RWPE2 (cell line): Measurements from ENCODE around the gene SLC47A2.
A peak's percentile ranks its signal among the peaks of the same experiment; 100 is the strongest.

Experiments
- ATAC-seq: fragments of 200-7000 bp; cut with Tn5 transposase; 3 replicates; pipeline ENCODE4 v1.9.1; 2021; ENCODE audit warnings: low read depth
- DNase-seq: peaks from one replicate; pipeline ENCODE4 v3.0.0-alpha.2; 2020; ENCODE audit warnings: low spot score
- H3K27ac ChIP-seq: fragments of 450-650 bp; 2 replicates; pipeline ENCODE4 v1.5.1; 2017; ENCODE audit warnings: mild to moderate bottlenecking; ENCODE audit not compliant: poor library complexity, severe bottlenecking
- H3K27me3 ChIP-seq: fragments of 250-450 bp; sonication (Bioruptor Pico); 2 replicates; pipeline ENCODE4 v1.5.1; 2021; ENCODE audit warnings: mild to moderate bottlenecking, moderate library complexity; ENCODE audit not compliant: insufficient read depth, poor library complexity, severe bottlenecking
- H3K36me3 ChIP-seq: fragments of 250-450 bp; sonication (Bioruptor Pico); 2 replicates; pipeline ENCODE4 v1.5.1; 2020; ENCODE audit warnings: low read depth, mild to moderate bottlenecking, moderate library complexity
- H3K4me1 ChIP-seq: fragments of 250-450 bp; sonication (Bioruptor Pico); 2 replicates; pipeline ENCODE4 v1.5.1; 2021; ENCODE audit warnings: mild to moderate bottlenecking, moderate library complexity; ENCODE audit not compliant: insufficient read depth, poor library complexity, severe bottlenecking
- H3K4me3 ChIP-seq: fragments of 250-450 bp; sonication (Bioruptor Pico); 2 replicates; pipeline ENCODE4 v1.5.1; 2021; ENCODE audit warnings: mild to moderate bottlenecking, moderate library complexity; ENCODE audit not compliant: severe bottlenecking
- H3K9me3 ChIP-seq: fragments of 250-450 bp; sonication (Bioruptor Pico); 2 replicates; pipeline ENCODE4 v1.5.1; 2021; ENCODE audit warnings: mild to moderate bottlenecking, moderate library complexity; ENCODE audit not compliant: severe bottlenecking
- TF ChIP-seq, protein P1 (sequence below): fragments of 450-650 bp; IDR thresholded peaks from one replicate; pipeline ENCODE4 v1.5.1; 2017; ENCODE audit warnings: mild to moderate bottlenecking, moderate library complexity; ENCODE audit not compliant: poor library complexity, severe bottlenecking

SLC47A2 gene

DNA sequence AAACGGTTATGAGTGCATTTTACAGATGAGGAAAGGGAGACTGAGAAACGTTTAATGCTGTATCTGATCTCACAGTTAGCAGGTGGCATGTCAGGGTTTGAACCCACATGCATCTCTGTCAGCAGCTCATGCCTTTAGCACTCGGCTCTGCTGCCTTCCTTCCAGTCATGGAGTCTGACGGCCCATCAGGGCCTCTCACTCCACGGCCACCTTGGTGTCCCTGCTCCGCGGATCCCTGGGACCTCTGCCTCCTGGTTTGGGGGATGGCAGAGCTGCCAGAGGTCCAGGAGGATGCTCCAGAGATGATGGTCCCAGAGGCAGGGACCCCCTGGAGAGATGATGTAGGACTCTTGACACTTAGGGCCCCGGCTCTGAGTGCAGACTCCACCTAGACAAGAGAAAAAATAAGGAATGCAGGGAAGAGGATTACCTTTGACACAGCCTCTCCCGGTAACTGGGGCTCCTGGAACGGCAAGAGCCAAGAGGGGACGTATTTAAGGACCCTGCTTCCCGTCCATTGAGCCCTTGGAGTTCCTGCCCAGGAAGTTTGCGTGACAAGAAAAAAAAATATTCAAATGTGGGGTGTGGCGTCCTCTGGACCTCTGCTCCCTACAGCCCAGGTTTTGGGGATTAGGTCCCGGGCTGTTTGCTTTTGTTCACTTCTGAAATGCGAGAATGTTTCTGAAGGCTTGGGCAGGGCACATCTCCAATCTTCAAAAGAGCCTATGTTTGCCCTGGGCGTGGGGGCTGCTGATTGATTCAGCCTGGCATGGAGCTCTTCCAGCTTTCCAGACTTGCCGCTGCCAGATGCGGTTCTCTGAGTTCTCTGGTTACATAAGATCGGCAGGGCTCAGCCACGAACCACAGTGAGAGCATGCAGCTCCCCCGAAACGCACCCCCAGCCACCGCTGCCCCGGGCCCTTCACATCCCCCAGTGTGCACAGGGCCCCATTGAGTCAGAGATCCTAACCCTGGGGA, 31.7 kb upstream of the SLC47A2 start, which contains the start of gene ALDH3A1:
Gene ALDH3A1 (minus strand): TSS at position 470 of the 978 bp plus-strand sequence. CDS start 3,169 bp downstream, outside the sequence.
- DNase-seq (no peak), ATAC-seq (peak; percentile 53; the same call in 2 of the 3 replicates)
- peak within 1 kb of the TSS; percentile 53 for H3K27ac ChIP-seq
- H3K27me3 ChIP-seq: no peaks in the 10 kb centered on the region
- TF ChIP-seq, protein P1, sequence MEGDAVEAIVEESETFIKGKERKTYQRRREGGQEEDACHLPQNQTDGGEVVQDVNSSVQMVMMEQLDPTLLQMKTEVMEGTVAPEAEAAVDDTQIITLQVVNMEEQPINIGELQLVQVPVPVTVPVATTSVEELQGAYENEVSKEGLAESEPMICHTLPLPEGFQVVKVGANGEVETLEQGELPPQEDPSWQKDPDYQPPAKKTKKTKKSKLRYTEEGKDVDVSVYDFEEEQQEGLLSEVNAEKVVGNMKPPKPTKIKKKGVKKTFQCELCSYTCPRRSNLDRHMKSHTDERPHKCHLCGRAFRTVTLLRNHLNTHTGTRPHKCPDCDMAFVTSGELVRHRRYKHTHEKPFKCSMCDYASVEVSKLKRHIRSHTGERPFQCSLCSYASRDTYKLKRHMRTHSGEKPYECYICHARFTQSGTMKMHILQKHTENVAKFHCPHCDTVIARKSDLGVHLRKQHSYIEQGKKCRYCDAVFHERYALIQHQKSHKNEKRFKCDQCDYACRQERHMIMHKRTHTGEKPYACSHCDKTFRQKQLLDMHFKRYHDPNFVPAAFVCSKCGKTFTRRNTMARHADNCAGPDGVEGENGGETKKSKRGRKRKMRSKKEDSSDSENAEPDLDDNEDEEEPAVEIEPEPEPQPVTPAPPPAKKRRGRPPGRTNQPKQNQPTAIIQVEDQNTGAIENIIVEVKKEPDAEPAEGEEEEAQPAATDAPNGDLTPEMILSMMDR: no peak
- H3K4me1 ChIP-seq: peaks cover 38% of the 10 kb centered on the region
- no peaks in the 10 kb centered on the region for H3K36me3 ChIP-seq
- no peak within 1 kb of the TSS for H3K4me3 ChIP-seq
- no peaks in the 10 kb centered on the region for H3K9me3 ChIP-seq

DNA sequence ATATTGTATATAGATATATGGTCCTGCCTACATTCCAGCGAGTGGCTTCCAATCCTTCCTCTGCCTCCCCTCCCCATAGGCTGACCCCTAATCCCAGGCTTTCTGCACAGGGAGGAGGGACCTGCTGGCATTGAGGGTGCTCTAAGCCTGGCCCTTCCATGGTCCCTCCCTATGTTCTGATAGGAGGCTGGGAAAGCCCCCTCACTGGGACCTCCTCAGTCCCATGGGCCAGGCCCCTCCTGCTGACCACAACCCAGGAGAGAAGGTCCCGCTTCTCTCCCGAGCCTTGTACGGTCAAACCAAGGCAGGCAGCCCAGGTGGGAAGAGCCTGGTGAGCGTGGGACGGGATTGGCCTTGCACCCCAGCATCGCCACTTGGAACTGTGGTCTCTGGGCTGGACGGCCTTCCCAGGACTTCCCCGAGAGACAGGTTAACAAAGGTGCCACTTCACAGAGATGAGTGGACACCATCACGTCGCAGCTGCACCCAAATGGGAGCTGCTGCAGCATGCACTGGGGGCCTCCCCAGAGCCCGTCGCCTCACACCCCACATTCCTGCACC, 30.9 kb upstream of the SLC47A2 start:
- H3K27ac ChIP-seq: peak overlapping the region; percentile 53

DNA sequence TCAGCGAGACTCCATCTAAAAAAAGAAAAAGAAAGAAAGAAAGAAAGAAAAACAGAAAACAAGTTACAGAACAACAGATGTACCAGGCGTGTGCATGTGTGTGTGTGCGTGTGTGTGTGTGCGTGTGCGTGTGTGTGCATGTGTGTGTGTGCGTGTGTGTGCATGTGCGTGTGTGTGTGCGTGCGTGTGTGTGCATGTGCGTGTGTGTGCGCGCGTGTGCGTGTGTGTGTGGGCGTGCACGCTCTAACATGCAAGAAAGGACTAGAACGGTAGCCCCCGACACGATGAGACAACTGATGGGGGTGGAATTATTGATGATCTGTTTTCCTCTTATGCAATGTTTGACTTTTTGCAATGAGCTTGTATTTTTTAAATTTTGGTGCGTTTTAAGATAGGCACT, 30.1 kb upstream of the SLC47A2 start:
- ATAC-seq (no peak), DNase-seq (no peak)
- H3K27me3 ChIP-seq: no peaks in the 10 kb centered on the region
- no peaks in the 10 kb centered on the region for H3K9me3 ChIP-seq
- H3K4me3 ChIP-seq: no peak overlapping the region
- peak overlapping the region; percentile 23 for H3K27ac ChIP-seq
- no peaks in the 10 kb centered on the region for H3K36me3 ChIP-seq
- TF ChIP-seq, protein P1: no peak
- H3K4me1 ChIP-seq: peaks cover 25% of the 10 kb centered on the region

More for the DNA sequence above, 30.9 kb upstream of the SLC47A2 start:
- TF ChIP-seq, protein P1: no peak
- Histone ChIP-seq H3K36me3 (no peaks in the 10 kb centered on the region), H3K9me3 (no peaks in the 10 kb centered on the region), H3K27me3 (no peaks in the 10 kb centered on the region), H3K4me1 (peaks cover 31% of the 10 kb centered on the region), H3K4me3 (no peak overlapping the region)
- ATAC-seq: no peak
- DNase-seq: no peak

DNA sequence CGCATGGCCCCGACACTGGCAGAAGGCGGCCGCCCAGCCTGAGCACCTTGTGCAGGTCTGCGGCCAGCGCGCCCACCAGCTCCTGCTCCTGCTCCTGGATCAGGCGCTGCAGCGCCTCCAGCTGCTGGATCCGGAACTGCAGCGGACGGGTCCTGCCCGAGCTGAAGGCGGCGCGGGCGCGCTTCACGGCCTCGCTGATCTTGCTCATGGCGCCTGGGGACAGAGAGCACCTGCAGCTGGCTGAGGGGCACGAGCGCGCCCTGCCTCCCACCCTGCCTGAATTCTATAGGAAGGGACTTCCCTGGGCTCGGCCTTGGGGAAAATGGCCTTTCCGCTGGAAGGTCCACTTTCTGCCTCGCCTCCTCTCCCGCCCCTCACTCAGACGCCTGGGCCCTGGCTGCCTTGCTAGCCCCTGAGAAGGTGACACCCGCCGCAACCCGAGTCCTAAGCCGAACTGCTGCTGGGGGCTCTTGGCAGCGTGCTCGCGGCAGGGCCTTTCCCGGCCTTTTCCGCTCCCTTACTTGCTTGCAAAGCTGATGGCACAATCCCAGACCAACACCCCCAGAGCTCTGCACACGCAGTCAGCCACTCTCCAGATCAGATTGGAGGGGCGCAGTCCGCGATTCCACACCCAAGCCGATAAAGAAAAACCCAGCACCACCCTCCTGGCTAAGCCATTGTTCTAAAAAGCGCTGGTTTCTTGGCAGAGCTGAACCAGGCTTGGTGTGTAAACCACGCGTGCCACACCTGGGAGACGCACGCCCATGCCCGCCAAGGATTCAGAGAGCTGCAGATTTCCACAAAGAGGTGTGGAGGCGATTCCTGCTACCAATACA, 28.8 kb upstream of the SLC47A2 start:
- Histone ChIP-seq H3K27ac (peak overlapping the region; percentile 23), H3K27me3 (no peaks in the 10 kb centered on the region), H3K4me1 (peaks cover 22% of the 10 kb centered on the region), H3K36me3 (no peaks in the 10 kb centered on the region), H3K4me3 (no peak overlapping the region), H3K9me3 (no peaks in the 10 kb centered on the region)
- TF ChIP-seq, protein P1: peak; percentile 64
- no peak for DNase-seq
- no peak for ATAC-seq
